NCI-H2227 (cell line): ENCODE data around the gene PKP1.

ENCODE experiments used
- DNase-seq: peaks from one replicate; lab custom pipeline; 2025; ENCODE audit not compliant: unreplicated experiment; lab: John Stamatoyannopoulos, UW

PKP1 gene

DNA sequence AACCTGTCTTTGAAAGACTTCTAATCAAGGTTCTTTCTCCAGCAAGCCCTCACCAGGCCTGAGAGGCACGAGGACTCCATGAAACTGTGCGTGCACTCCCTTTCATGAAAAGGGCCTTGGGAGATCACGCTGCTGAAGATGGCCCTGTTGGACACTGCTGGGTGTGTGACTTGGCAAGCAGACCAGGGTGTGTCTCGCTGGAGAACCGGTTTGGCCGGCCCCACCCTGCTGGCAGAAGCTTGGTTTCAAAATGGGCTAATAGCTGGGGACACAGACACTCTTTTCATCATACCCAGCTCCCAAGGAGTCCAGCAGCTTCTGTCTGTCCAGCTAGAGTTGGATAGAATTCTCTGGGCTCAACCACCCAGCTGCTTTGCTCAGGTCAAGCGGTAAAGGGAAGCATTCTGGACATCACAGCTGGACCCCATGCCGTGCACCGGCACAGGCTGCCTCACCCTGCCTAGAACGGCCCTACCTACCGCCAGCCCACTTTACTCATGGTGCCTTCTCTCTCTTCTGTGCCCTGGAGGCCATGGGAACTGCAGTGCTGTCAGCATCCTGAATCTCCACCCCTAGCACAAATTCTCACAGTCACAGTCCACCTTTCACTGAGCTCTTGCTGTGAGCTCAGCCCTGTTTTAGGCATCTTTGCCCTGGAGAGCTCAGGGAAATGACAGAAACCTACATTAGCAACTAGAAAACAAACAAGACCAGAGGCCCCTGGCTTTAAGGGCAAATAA, 24.6 kb downstream of the PKP1 start:
- DNase-seq: peak; percentile 8

DNA sequence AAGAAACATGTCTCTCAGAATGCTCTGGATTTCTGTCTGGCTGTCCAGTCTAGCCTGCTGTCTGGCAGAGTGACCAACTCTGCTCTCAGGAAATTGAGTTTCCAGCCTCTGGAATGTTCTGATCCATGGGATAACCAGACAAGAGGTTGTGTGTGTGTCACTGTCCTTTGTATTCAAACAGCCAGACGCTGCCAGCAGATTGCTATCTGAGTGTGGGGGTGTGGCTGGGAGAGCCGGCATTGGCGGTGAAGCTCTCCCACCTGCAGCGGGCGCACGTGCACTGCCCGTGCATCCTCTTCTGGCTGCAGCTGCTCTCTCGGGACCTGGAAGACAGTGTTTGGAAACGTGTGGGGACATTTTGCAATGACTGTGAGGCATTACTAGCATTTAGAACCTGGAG, 26.1 kb downstream of the PKP1 start:
- DNase-seq: peak; percentile 87

DNA sequence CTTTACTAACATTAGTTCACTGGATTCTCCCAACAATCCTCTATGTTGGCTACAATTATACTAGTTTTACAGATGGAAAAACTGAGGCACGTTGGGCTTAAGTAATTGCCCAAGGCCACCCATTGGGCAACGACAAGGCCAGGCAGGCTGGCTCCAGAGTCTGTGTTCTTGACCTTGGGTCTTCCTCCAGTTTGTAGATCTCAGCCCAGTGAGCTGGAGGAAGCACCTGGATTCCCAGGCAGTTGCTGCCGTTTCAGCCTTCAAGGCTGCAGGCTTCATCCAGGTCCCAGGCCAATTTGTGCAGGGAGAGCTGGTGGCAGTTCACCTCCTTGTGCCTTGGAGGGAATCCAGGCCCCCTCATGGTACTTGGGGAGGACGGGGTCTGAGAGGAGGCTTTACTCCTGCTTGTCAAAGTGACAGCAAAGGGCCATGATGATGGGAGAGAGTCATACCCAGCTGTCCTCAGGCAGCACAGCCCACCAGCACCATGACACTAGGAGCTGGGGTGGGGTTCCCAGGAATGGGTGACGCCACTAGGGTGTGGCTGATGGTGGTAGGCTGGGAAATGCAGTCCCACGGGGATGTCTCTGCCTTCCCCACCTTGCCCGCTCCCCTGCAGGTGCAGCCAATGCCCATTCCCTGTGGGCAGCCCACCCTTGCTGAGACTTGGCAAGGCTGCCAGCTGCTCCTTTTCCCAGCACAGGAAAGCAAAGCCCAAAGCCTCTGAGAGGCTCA, 27.1 kb downstream of the PKP1 start:
- no peak for DNase-seq

DNA sequence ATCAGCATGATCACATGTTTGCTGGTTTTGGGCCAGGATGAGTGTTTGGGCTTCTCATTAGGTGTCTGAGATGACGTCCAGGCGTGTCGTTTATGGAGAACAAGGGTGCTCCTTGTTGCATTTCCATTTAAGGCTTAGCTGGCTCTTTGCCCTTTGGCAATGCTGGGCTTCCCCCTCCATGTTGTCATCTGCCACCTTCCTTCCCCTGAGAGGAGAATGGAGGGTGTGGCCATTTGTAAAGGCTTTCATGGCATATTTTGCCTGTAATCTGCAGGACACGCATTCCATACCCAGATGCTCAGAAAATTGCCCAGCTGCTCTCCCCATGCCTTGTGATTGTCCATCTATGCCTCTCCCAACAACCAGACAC, 27.7 kb downstream of the PKP1 start:
- no peak for DNase-seq

DNA sequence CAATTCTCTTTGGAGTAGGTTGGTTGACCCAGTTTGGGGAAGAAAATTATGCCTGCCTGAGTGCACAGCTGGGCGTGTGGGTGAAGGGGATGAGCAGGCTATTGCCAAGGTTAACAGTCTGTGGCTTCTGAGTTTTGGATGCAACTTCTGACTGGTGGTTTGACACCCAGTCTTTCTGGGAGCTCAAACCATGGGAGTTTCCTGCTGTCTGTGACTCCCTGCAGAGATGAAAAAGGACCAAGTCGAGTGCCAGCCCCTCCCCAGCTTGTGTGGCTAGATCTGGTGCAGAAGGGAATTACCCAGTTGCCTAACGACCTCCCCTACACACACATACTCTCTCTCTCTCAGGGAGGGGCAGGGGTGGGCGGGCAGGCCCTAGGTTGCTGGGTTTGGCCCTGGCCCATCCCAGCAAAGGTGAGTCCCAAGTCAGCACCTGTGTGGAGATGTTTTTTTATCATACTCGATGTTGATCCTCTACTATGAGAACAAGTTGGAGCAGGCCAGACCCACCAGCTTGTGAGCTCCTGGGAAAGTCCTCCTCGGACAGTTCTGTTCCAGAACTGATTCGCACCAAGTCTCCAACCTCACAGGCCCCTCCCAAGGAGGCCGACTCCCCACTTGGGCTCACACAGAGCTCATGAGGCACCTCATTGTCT, 28.2 kb downstream of the PKP1 start:
- no peak for DNase-seq

GRCh38 chr1:201312298-201312697, 29.0 kb downstream of the PKP1 start:
- no peak for DNase-seq

DNA sequence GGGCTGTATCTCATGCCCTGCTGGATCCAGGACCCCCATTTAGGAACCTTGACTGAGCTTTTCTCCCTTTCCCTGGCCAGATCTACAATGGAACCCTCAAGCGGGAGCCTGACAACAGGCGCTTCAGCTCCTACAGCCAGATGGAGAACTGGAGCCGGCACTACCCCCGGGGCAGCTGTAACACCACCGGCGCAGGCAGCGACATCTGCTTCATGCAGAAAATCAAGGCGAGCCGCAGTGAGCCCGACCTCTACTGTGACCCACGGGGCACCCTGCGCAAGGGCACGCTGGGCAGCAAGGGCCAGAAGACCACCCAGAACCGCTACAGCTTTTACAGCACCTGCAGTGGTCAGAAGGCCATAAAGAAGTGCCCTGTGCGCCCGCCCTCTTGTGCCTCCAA, 29.8 kb downstream of the PKP1 start:
- DNase-seq: no peak

DNA sequence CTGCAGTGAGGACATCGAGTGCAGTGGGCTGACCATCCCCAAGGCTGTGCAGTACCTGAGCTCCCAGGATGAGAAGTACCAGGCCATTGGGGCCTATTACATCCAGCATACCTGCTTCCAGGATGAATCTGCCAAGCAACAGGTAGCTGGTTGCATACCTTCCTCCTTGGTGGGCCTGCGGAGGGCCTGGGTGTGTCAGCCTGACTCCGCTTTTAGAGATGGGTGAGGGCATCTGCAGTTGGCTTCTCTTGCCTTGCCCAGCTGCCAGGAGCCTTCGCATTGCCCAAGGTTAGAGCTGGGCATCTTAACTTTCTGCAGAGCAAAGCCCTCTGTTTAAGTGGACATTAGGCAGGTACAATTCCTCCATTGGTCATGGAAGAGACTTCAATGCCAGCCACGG, 33.2 kb downstream of the PKP1 start:
- DNase-seq: no peak

- DNase-seq: no peak
Measured at GRCh38 chr1:201317551-201317950, 34.2 kb downstream of the PKP1 start.

- no peak for DNase-seq
Measured at GRCh38 chr1:201318504-201319340, 35.4 kb downstream of the PKP1 start.

GRCh38 chr1:201319631-201320030, 36.3 kb downstream of the PKP1 start:
- DNase-seq: no peak

GRCh38 chr1:201320168-201320788, 37.0 kb downstream of the PKP1 start:
- DNase-seq: no peak

GRCh38 chr1:201321826-201322390, 38.6 kb downstream of the PKP1 start:
- no peak for DNase-seq

DNA sequence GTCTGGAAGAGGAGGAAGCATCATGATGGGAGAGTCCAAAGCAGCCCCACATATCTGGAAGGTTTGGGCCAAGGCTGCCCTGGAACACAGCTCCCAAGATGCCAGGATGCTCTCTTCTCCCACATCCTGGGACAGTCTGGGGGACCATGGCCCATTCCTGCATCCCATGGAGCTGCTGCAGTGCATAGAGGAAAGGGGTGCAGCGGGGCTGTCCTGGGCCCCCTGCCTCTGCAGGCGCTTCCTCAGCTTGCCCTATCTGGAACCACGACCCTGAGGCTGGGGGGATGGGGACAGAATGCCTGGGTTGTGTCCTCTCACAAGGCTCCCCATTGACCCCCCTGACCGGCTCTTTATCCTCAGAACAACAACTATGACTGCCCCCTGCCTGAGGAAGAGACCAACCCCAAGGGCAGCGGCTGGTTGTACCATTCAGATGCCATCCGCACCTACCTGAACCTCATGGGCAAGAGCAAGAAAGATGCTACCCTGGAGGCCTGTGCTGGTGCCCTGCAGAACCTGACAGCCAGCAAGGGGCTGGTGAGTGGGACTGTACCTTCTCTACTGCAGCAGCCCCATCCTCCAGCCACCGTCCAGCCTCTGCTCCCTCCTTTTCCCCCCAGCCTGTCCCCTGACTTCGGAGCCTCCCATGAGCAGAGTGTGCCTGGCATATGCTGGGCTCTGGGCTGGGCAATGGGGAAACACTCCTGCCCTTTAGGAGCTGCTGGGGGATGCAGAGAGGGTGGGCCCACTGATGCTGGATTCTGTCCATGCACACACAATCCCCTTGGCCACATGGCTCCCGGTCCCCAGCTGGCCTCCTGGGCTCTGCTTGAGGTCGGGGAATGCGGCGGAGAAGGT, 39.6 kb downstream of the PKP1 start:
- no peak for DNase-seq

DNA sequence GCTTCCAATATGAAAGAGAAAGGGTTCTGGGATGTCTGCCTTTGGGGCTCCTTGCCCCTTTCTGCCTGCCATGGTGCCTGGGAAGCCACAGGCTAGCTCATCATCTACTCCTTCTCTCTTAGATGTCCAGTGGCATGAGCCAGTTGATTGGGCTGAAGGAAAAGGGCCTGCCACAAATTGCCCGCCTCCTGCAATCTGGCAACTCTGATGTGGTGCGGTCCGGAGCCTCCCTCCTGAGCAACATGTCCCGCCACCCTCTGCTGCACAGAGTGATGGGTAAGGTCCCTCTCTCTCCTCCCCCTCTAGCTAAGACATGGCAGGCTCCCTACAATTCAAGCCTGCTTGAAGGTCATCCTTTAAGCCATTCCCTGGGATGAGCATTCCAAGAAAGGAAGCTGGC, 41.0 kb downstream of the PKP1 start:
- DNase-seq: no peak

- DNase-seq: no peak
Measured at GRCh38 chr1:201324821-201325677, 41.7 kb downstream of the PKP1 start.

GRCh38 chr1:201325678-201326060, 42.4 kb downstream of the PKP1 start:
- no peak for DNase-seq

DNA sequence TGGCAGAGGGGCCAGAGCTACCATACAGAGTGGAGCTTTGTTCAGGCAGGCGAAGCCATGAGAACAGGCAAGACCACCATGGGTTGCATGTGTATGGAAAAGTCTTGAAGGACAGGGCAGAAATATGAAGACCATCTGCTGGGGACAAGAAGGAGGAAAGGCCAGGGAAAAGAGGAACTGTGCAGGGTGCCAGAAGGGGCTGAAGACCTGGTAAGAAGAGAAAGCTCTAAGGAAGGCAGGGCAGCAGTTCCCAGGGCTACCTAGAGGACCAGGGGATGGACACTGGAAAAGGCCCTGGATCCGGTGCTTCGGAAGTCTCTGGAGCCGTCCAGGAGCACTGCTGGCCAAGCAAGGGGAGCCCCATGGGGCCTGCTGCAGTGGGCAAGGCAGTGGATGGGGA, 43.4 kb downstream of the PKP1 start:
- no peak for DNase-seq
